ENCODE data around the gene GSTM4. TPM values are rescaled to one million over a fixed set of nuclear protein-coding genes. Genes with fewer than 3 reads are reported as not detected.

GSTM4 gene
- total RNA-seq, 6 experiments from 2014 or later: 16.0 to 27.1 (median 24.8) TPM

DNA sequence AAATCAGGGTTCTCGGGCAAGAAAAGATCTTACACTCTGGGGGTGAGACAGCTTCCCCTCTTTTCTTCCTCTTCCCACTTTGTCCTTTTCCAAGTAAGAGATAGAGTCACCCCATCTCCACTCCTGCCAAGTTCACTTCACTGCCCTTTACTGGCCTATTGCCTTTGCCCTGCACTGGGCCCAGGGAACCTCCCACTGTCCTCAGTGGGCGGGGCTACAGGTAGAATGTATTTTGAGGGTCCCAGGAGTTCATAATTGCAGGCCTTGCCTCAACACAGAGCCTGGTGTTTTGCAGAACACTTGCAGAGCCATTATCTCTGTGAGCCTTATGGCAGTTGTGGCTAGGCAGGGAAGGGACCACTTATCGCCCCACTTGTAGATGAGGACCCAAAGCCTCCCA, 33.0 kb upstream of the GSTM4 start:
- TF ChIP-seq, protein P1, sequence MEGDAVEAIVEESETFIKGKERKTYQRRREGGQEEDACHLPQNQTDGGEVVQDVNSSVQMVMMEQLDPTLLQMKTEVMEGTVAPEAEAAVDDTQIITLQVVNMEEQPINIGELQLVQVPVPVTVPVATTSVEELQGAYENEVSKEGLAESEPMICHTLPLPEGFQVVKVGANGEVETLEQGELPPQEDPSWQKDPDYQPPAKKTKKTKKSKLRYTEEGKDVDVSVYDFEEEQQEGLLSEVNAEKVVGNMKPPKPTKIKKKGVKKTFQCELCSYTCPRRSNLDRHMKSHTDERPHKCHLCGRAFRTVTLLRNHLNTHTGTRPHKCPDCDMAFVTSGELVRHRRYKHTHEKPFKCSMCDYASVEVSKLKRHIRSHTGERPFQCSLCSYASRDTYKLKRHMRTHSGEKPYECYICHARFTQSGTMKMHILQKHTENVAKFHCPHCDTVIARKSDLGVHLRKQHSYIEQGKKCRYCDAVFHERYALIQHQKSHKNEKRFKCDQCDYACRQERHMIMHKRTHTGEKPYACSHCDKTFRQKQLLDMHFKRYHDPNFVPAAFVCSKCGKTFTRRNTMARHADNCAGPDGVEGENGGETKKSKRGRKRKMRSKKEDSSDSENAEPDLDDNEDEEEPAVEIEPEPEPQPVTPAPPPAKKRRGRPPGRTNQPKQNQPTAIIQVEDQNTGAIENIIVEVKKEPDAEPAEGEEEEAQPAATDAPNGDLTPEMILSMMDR (IDR thresholded peaks at IDR 0.05): no peak
- peak overlapping the region; percentile 95 for H3K4me3 Mint-ChIP-seq
- peak overlapping the region; percentile 100; the same call in 1 of the 2 replicates for H3K27ac Mint-ChIP-seq
- peaks cover 18% of the 10 kb centered on the region for H3K36me3 Mint-ChIP-seq (ENCODE audit: low read depth)
- peaks cover 53% of the 10 kb centered on the region for H3K4me1 Mint-ChIP-seq (ENCODE audit: low read depth)
- no peak for DNase-seq
- no peaks in the 10 kb centered on the region for H3K9me3 Mint-ChIP-seq
- peaks cover 4% of the 10 kb centered on the region for H3K27me3 Mint-ChIP-seq (ENCODE audit: insufficient read depth)

DNA sequence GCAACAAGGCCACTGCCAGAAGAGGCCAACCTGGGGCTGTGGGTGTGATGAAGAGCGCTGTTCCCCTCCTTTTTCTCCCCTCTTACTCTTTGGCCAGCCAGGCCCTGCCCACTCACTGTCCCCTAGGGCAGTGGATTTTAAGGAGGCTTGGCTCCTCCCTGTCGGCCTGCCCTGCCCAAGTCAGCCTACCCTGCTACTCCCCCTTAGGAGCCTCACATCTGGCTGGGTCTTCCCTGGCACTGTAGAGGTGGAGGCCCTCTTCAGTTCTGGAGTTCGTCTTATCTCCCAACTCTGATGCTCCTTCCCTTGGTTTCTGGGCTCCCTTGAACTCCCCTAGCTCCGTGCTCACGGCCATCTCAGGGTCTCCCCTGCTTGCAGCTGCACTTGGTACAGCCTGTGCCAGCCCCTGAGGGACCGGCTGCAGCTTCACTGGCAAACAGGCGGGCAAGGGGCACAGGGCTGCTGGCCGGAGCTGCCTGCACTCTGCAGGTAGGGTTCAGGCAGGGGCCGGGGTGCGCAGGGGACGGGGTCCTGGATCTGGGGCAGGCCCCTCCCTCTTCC, 32.2 kb upstream of the GSTM4 start:
- Mint-ChIP-seq H3K4me3 (peak overlapping the region; percentile 95), H3K9me3 (no peaks in the 10 kb centered on the region), H3K27ac (peak overlapping the region; percentile 62; the same call in 1 of the 2 replicates), H3K27me3 (ENCODE audit: insufficient read depth) (peaks cover 4% of the 10 kb centered on the region), H3K36me3 (ENCODE audit: low read depth) (peaks cover 25% of the 10 kb centered on the region), H3K4me1 (ENCODE audit: low read depth) (peaks cover 56% of the 10 kb centered on the region)
- TF ChIP-seq, protein P1 (IDR thresholded peaks at IDR 0.05): no peak
- no peak for DNase-seq

DNA sequence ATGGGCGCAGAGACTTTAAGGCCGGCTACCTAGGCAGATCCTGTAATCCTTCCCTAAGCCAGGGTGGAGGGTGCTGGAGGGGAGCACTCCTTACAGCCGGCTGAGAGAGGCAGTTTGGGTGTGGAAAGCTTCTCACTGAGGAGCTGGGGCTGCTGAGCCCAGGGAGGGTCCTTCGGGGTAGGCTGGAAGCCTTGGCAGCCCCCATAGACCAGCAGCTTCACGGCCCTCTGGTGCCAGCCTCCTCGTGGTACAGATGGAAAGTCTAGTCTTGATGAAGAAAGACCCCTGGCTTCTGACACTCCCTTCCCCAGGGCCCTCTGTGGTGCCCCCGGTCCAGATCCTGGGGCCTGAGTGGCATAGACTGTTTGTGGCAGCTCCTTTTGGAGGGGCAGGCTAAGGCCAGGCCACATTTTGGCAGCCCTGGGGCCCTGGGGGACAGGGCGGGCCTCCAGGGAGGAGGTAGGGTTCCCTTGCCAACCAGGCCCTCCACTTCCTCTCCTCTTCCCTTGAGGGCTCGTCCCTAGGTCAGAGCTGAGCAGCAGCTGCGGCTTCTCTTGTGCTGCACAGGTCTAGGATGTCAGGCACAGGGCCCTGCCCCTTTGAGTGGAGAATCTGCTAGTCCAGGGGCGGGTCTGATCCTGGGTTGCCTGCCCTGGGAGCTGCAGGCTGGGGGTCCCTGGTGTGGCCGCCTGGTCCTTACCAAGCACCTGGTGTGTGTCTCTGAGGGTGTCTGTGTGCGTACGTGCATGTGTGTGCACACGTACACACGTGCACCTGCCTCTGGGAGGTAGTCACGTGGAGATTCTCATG, 31.5 kb upstream of the GSTM4 start:
- no peaks in the 10 kb centered on the region for H3K9me3 Mint-ChIP-seq
- TF ChIP-seq, protein P1 (IDR thresholded peaks at IDR 0.05): no peak
- H3K36me3 Mint-ChIP-seq (ENCODE audit: low read depth): peaks cover 27% of the 10 kb centered on the region
- no peak overlapping the region for H3K4me3 Mint-ChIP-seq
- peaks cover 4% of the 10 kb centered on the region for H3K27me3 Mint-ChIP-seq (ENCODE audit: insufficient read depth)
- no peak for DNase-seq
- 0 out of 2 replicates have a peak overlapping the region, but pooled peaks have one; percentile 4 for H3K27ac Mint-ChIP-seq
- H3K4me1 Mint-ChIP-seq (ENCODE audit: low read depth): peaks cover 49% of the 10 kb centered on the region

DNA sequence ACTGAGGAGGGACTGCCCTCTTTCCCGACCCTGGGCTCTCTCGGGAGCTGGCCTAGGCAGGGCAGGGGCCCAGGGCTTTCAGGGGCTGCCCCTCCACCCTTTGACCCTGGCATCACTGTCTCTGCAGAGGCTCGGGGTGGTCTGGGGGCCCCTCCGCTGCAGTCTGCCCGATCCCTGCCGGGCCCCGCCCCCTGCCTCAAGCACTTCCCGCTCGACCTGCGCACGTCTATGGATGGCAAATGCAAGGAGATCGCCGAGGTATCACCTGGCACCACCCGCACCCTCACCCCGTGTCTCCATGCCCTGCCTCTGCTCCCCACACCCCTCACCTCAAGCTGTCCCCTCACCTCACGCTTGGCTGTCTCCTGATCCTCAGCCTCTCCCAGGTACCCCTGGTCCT, 30.7 kb upstream of the GSTM4 start:
- Mint-ChIP-seq H3K4me3 (no peak overlapping the region), H3K27me3 (ENCODE audit: insufficient read depth) (peaks cover 3% of the 10 kb centered on the region), H3K4me1 (ENCODE audit: low read depth) (peaks cover 47% of the 10 kb centered on the region), H3K27ac (peak overlapping the region; percentile 69), H3K36me3 (ENCODE audit: low read depth) (peaks cover 34% of the 10 kb centered on the region), H3K9me3 (no peaks in the 10 kb centered on the region)
- TF ChIP-seq, protein P1 (IDR thresholded peaks at IDR 0.05): no peak
- no peak for DNase-seq

DNA sequence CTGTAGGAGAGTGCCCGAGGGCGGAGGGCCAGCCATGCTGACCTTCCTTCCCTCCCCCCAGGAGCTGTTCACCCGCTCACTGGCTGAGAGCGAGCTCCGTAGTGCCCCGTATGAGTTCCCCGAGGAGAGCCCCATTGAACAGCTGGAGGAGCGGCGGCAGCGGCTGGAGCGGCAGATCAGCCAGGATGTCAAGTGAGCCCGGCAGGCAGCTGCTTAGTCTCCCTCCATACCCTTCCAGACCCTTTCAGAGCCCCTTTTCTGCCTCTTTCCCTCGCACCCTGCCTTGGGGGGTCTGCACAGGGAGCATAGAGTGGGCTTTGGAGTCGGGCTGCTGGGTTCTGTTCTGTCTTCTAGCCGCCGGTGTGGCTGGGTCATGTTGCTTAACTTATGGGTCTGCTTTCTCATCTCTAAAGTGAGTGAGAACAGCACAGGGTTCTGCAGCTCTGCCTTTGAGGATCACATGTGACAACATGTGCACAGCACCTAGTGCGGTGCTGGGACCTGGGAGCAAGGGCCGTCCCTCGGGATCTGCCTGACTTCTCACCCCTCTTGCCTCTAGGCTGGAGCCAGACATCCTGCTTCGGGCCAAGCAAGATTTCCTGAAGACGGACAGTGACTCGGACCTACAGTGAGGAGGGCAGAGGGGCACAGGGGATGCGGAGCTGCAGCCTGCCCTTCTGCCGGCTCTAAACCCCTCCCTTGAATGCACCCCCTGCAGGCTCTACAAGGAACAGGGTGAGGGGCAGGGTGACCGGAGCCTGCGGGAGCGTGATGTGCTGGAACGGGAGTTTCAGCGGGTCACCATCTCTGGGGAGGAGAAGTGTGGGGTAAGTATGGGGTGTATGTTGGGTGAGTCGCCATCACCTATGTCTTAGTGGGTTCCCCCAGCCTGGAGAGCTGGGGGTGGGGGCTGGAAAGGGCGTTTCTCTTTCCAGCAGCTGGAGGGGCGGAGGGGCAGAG, 30.0 kb upstream of the GSTM4 start:
- Mint-ChIP-seq H3K4me3 (peak overlapping the region; percentile 28; the same call in 1 of the 2 replicates), H3K27ac (peak overlapping the region; percentile 69), H3K27me3 (ENCODE audit: insufficient read depth) (no peaks in the 10 kb centered on the region; the same call in 1 of the 2 replicates), H3K4me1 (ENCODE audit: low read depth) (peaks cover 47% of the 10 kb centered on the region), H3K9me3 (no peaks in the 10 kb centered on the region), H3K36me3 (ENCODE audit: low read depth) (peaks cover 35% of the 10 kb centered on the region)
- no peak for DNase-seq
- TF ChIP-seq, protein P1 (IDR thresholded peaks at IDR 0.05): peak; percentile 25; the same call in 1 of the 2 replicates

Data from HFFc6 (cell line).